Measurements from ENCODE around the gene FALEC. TPM values are rescaled to one million over a fixed set of nuclear protein-coding genes. Genes with fewer than 3 reads are reported as not detected.

Gene FALEC
- polyA plus RNA-seq, 1 donor from 2014 or later, result 1.0 TPM

DNA sequence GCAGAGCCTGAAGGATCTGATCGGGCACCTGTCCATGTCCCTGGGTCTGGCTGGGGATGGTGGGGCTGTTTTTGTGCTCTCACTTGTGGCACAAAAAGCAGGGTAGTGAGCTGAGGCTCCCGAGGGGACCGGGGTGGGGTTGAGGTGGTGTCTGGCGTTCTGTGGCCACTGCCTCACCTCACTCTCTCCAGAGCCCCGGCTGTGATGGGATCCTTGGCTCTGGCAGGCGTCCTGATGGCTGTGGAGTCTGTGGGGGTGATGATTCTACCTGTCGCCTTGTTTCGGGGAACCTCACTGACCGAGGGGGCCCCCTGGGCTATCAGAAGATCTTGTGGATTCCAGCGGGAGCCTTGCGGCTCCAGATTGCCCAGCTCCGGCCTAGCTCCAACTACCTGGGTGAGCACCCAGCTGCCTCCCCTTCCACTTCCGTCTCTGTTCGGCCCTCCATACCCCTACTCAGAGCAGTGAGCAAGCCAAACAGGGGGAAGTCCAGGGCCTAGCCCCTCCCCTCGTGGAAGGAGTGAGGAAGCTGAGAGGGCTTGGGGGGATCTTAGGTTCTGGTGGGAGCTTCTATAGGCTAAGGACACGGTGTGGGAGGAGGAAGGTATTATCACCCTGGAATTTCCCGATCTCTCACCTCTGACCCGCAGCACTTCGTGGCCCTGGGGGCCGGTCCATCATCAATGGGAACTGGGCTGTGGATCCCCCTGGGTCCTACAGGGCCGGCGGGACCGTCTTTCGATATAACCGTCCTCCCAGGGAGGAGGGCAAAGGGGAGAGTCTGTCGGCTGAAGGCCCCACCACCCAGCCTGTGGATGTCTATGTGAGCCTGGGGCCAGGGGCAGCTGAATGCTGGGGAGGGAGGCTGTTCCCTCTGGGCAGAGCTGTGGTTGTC is 40.7 kb downstream of the FALEC start:
- Mint-ChIP-seq H3K9me3 (no peaks in the 10 kb centered on the region), H3K4me3 (no peak overlapping the region)

DNA sequence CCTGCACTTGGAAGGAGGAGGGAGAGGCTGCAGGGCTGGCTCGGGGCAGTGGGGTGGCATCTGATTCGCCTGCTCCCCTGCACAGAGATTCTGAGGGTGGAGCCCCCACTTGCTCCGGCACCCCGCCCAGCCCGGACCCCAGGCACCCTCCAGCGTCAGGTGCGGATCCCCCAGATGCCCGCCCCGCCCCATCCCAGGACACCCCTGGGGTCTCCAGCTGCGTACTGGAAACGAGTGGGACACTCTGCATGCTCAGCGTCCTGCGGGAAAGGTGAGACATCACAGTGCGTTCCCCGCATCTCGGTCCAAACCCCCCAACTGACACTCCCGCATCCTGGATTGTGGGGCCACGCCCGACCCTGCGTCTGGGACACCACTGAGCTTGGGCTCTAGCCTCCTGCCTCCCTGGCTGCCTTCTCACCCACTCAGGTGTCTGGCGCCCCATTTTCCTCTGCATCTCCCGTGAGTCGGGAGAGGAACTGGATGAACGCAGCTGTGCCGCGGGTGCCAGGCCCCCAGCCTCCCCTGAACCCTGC is 41.6 kb downstream of the FALEC start:
- no peak overlapping the region for H3K4me3 Mint-ChIP-seq
- peaks cover 6% of the 10 kb centered on the region for H3K27me3 Mint-ChIP-seq

More for the DNA sequence above, 40.7 kb downstream of the FALEC start:
- Mint-ChIP-seq H3K4me1 (peaks cover 15 to 18% (median 18%) of the 10 kb centered on the region in 3 donors), H3K27me3 (peaks cover 8% of the 10 kb centered on the region), H3K36me3 (peaks cover 2% of the 10 kb centered on the region), H3K27ac (no peak overlapping the region)

DNA sequence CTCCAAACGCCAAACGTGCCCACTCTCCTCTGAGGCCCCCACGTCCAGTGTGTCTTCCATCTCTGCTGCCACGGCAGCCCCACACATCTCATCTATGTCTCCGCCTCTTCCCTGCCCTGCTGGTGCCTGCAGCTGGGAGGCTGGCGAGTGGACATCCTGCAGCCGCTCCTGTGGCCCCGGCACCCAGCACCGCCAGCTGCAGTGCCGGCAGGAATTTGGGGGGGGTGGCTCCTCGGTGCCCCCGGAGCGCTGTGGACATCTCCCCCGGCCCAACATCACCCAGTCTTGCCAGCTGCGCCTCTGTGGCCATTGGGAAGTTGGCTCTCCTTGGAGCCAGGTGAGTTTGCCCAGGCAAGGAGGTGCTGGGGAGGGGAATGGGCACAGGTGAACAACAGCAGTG is 42.3 kb downstream of the FALEC start:
- Mint-ChIP-seq H3K4me3 (no peak overlapping the region), H3K4me1 (peaks cover 7 to 11% (median 9%) of the 10 kb centered on the region in 3 donors), H3K27me3 (no peaks in the 10 kb centered on the region), H3K9me3 (no peaks in the 10 kb centered on the region), H3K36me3 (peaks cover 2% of the 10 kb centered on the region), H3K27ac (no peak overlapping the region)

More for the DNA sequence above, 41.6 kb downstream of the FALEC start:
- no peak overlapping the region for H3K27ac Mint-ChIP-seq
- H3K4me1 Mint-ChIP-seq, result peaks cover 12 to 15% (median 13%) of the 10 kb centered on the region in 3 donors
- peaks cover 2% of the 10 kb centered on the region for H3K36me3 Mint-ChIP-seq
- no peaks in the 10 kb centered on the region for H3K9me3 Mint-ChIP-seq

DNA sequence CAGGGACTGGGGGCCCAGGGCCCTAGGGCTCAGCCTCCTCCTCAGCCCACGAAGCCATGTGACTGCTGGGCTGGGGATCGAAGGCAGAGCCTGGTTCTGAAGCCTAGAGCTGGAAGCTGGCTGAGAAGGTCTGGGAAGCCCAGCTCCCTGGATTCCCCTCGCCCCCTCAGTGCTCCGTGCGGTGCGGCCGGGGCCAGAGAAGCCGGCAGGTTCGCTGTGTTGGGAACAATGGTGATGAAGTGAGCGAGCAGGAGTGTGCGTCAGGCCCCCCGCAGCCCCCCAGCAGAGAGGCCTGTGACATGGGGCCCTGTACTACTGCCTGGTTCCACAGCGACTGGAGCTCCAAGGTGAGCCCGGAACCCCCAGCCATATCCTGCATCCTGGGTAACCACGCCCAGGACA is 42.8 kb downstream of the FALEC start:
- Mint-ChIP-seq H3K4me3 (no peak overlapping the region), H3K4me1 (peaks cover 9 to 13% (median 12%) of the 10 kb centered on the region in 3 donors), H3K36me3 (peaks cover 2% of the 10 kb centered on the region), H3K9me3 (no peaks in the 10 kb centered on the region), H3K27me3 (no peaks in the 10 kb centered on the region), H3K27ac (no peak overlapping the region)

DNA sequence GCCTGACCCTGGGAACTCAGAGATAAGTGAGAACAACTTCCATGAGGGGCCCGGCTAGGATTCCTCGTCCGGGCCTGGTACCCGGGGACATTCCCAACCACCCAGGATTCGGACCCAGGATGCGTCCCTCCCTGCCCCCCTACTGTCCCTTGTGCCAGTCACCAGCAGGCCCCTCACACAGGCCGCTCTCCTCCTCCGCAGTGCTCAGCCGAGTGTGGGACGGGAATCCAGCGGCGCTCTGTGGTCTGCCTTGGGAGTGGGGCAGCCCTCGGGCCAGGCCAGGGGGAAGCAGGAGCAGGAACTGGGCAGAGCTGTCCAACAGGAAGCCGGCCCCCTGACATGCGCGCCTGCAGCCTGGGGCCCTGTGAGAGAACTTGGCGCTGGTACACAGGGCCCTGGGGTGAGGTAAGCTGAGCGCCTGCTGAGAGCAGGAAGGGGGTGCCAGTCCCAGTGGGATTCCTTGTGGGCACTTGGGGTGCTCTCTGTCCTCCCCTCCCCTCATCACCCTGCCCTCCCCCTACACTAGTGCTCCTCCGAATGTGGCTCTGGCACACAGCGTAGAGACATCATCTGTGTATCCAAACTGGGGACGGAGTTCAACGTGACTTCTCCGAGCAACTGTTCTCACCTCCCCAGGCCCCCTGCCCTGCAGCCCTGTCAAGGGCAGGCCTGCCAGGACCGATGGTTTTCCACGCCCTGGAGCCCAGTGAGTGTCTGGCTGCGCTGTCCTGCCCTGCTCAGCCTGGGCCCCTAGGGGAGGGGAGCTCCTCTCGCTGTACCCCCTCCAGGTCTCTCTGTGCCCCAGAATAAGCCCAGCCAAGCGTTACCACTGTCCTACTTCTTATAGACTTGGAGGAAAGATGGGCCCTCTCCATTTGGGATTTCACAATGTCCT is 43.5 kb downstream of the FALEC start:
- H3K4me3 Mint-ChIP-seq, result no peak overlapping the region
- H3K4me1 Mint-ChIP-seq, result peaks cover 15 to 20% (median 16%) of the 10 kb centered on the region in 3 donors
- H3K27ac Mint-ChIP-seq, result no peak overlapping the region
- no peaks in the 10 kb centered on the region for H3K9me3 Mint-ChIP-seq
- peaks cover 2% of the 10 kb centered on the region for H3K36me3 Mint-ChIP-seq
- H3K27me3 Mint-ChIP-seq, result no peaks in the 10 kb centered on the region

DNA sequence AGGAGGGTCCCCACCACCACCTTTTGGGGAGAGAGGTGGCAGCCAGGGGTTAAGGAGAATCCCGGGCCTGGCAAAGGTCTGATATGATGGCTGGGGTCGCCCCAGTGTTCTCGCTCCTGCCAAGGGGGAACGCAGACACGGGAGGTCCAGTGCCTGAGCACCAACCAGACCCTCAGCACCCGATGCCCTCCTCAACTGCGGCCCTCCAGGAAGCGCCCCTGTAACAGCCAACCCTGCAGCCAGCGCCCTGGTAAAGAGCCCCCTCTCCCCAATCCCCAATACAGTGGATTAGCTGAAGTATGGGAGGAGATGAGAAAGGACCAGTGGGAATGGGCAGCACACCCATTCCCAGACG is 44.1 kb downstream of the FALEC start:
- no peaks in the 10 kb centered on the region for H3K9me3 Mint-ChIP-seq
- no peaks in the 10 kb centered on the region for H3K27me3 Mint-ChIP-seq
- peak overlapping the region in 2 of 4 donors; percentile 91 to 95 for H3K4me3 Mint-ChIP-seq
- peak overlapping the region in 2 of 3 donors; percentile 98 to 99 for H3K27ac Mint-ChIP-seq
- no peaks in the 10 kb centered on the region for H3K36me3 Mint-ChIP-seq
- H3K4me1 Mint-ChIP-seq, result peaks cover 16 to 22% (median 17%) of the 10 kb centered on the region in 3 donors

DNA sequence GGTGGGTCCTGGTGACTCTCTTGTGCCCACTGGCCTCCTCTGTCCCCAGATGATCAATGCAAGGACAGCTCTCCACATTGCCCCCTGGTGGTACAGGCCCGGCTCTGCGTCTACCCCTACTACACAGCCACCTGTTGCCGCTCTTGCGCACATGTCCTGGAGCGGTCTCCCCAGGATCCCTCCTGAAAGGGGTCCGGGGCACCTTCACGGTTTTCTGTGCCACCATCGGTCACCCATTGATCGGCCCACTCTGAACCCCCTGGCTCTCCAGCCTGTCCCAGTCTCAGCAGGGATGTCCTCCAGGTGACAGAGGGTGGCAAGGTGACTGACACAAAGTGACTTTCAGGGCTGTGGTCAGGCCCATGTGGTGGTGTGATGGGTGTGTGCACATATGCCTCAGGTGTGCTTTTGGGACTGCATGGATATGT is 44.5 kb downstream of the FALEC start:
- H3K36me3 Mint-ChIP-seq, result no peaks in the 10 kb centered on the region
- peaks cover 20 to 26% (median 20%) of the 10 kb centered on the region in 3 donors for H3K4me1 Mint-ChIP-seq
- peak overlapping the region; percentile 54 to 95 (median 76) for H3K4me3 Mint-ChIP-seq
- H3K27me3 Mint-ChIP-seq, result no peaks in the 10 kb centered on the region
- no peaks in the 10 kb centered on the region for H3K9me3 Mint-ChIP-seq
- peak overlapping the region; percentile 98 to 100 (median 99) for H3K27ac Mint-ChIP-seq

DNA sequence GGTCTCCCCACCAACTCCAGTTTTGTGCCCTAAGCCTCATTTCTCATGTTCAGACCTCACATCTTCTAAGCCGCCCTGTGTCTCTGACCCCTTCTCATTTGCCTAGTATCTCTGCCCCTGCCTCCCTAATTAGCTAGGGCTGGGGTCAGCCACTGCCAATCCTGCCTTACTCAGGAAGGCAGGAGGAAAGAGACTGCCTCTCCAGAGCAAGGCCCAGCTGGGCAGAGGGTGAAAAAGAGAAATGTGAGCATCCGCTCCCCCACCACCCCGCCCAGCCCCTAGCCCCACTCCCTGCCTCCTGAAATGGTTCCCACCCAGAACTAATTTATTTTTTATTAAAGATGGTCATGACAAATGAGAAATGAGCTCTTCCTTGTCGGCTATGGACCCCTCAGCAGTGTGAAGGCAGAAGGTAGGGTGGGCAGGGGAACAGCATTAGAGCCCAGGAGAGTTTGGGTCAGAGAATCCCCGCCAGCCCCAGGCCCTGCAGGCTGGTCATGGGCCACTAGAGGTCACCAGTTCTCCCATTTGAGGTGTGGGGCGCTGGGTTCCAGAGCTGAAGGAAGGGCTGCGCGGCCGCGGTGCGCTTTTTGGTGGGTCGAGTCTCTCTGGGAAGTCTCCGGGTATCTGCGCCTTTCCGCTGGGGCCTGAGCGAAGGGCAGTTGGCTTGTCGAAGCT is 45.2 kb downstream of the FALEC start:
- Mint-ChIP-seq H3K27ac (peak overlapping the region; percentile 98 to 100 (median 99)), H3K27me3 (no peaks in the 10 kb centered on the region), H3K4me3 (peak overlapping the region; percentile 91 to 99 (median 96))

DNA sequence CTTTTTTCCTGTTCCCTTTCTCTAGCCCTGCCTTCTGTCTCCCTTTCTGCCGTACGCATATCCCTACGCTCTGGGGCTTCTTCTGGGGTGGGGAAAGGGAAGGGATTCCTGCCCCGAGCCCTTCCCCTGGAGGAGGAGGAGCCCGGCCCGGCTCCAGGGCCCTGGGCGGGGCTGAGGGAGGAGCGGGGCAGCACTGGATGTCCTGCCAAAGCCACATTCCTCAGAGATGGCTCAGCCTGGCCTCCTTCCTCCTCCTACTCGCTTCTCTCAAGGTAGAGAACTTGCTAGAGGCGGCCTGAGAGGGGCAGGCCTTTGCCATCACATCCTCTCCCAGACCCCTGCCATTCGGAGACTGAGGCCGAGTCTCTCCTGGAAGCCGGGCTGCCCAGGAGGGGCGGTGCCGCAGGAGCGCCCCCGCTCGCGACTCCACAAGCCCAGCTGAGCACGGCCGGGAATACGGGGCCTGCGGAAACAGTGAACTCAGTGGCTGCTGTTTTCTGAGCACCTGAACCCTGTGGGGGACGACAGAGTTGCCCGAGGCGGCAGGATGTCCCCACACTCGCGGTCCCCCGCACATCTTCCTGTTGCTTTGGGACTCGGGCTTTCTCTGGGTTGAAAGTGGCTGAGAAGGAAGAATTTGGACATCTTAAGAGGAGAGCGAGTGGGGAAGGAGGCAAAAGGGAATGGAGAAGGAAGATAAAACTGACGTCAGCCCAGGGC is 45.9 kb downstream of the FALEC start:
- Mint-ChIP-seq H3K4me3 (peak overlapping the region; percentile 91 to 99 (median 96)), H3K9me3 (no peaks in the 10 kb centered on the region), H3K36me3 (no peaks in the 10 kb centered on the region), H3K4me1 (peaks cover 20 to 33% (median 25%) of the 10 kb centered on the region in 3 donors), H3K27me3 (no peaks in the 10 kb centered on the region), H3K27ac (peak overlapping the region; percentile 98 to 100 (median 99))

More for the DNA sequence above, 45.2 kb downstream of the FALEC start:
- Mint-ChIP-seq H3K4me1 (peaks cover 20 to 27% (median 22%) of the 10 kb centered on the region in 3 donors), H3K9me3 (no peaks in the 10 kb centered on the region), H3K36me3 (no peaks in the 10 kb centered on the region)

DNA sequence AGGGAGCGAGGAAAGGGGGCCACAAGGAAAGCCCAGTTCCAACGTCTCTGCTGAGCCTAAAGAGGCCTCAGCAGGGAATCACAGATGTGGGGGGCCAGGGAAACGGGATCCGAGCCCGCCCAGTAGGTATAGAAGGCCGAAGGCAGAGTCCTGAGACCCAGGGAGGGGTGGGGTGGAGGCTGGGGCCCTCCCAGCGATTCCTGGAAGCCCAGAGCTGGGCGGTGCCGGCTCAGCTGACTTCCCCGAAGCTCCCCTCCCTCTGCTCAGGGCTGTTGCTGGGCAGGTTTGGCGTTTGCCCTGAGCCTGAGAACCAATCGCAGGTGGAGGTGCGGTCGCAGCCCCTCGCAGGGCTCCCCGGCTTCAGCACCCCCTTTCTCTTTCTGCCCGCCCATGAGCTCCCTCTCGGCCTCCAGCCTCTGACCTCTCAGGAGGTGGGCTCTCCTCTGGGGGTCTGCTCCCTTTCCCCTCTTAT is 46.5 kb downstream of the FALEC start:
- H3K9me3 Mint-ChIP-seq, result no peaks in the 10 kb centered on the region
- H3K36me3 Mint-ChIP-seq, result no peaks in the 10 kb centered on the region
- peaks cover 20 to 38% (median 26%) of the 10 kb centered on the region in 3 donors for H3K4me1 Mint-ChIP-seq
- H3K4me3 Mint-ChIP-seq, result peak overlapping the region; percentile 91 to 99 (median 96)
- H3K27ac Mint-ChIP-seq, result peak overlapping the region; percentile 98 to 100 (median 99)
- no peaks in the 10 kb centered on the region for H3K27me3 Mint-ChIP-seq

DNA sequence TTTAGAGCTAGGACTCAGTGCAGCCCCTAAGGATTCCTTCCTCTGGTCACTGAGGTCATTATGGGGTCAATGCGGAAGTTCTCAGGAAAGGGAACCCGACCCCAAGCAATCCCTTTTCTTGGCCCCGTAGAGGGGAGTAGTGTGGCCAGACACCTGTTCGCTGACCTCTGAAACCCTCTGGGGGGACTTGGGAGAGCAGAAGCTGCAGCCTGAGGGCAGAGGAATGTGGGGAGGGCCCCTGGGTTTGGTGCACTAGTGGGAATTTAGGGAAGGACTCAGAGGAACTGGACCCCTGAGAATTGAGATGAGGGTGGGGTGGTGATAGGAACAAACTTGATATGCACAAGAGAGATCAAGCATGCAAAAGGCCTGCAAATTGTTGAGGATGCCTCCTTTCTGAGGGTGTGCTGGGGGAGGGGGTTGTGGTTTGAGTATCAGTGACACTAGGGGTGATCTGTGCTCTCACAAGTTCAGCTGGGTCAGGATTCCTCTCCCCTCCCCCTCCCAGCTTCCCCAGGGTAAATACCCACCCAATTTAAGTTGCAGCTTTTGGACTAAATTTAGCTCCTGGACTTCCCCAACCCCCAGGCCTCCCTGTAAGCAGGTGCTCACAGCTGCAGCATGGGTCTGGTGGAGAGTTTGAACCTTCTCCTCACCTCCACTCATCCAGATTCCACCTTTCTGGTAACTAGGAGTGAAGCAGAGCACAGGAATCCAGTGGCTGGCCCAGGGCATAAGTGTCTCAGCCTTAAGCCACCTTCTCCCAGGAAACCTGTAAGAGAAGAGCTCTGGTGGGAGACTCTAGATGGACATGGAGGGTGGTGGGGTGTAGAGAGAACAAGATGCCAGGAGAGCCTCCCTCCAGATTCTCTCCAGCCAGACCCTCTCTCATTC is 47.1 kb downstream of the FALEC start:
- peaks cover 3% of the 10 kb centered on the region for H3K36me3 Mint-ChIP-seq
- H3K27me3 Mint-ChIP-seq, result no peaks in the 10 kb centered on the region
- H3K4me3 Mint-ChIP-seq, result peak overlapping the region; percentile 91 to 99 (median 96)
- peak overlapping the region; percentile 98 to 100 (median 99) for H3K27ac Mint-ChIP-seq
- no peaks in the 10 kb centered on the region for H3K9me3 Mint-ChIP-seq
- peaks cover 27 to 45% (median 32%) of the 10 kb centered on the region in 3 donors for H3K4me1 Mint-ChIP-seq

DNA sequence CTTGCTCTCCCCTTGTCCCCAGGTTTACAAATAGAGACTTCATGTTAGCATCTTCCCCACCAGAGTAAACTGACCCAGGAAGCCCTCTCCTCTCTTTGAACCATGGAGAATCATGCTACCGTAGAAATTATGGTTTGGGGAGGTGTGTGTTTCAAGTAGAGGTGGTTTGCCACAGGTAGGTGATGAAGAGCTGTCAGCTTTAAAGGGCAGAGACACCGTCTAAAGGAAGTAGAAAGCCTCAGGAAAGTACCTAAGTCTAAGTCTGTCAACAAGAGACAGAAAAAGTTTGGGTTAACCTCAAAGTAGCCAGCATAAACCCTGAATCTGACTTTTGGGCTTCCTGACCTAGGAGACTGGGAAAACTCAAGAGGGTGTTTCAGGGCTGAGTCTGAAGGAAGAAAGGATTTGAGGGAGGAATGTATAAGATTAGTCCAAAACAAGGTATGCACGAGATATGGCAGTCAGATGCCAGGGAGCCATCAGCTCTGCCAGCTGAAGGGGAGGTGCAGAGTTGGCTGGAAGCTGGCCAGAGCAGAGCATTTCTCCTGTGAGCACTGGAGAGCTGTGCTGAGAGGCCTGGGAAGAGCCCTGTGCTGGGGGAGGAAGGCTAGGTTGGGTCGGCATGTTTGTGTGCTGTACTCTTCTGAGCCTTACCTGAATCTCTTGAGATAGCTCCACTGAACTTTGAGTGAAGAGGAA is 47.9 kb downstream of the FALEC start:
- no peaks in the 10 kb centered on the region for H3K9me3 Mint-ChIP-seq
- H3K27me3 Mint-ChIP-seq, result no peaks in the 10 kb centered on the region
- peak overlapping the region; percentile 91 to 99 (median 96) for H3K4me3 Mint-ChIP-seq
- H3K4me1 Mint-ChIP-seq, result peaks cover 35 to 51% (median 38%) of the 10 kb centered on the region in 3 donors
- peaks cover 6% of the 10 kb centered on the region for H3K36me3 Mint-ChIP-seq
- peak overlapping the region; percentile 98 to 100 (median 99) for H3K27ac Mint-ChIP-seq
